ENCODE measurements around the gene RTL1. TPM values are rescaled to one million over a fixed set of nuclear protein-coding genes. Genes with fewer than 3 reads are reported as not detected.

RTL1 gene
- total RNA-seq, 4 donors from 2014 or later: not detected

- no peaks in the 10 kb centered on the region for H3K36me3 ChIP-seq
- no peak for TF ChIP-seq POLR2A (IDR thresholded peaks at IDR 0.05)
- TF ChIP-seq CTCF (IDR thresholded peaks at IDR 0.05): no peak
- no peak overlapping the region for H3K27ac ChIP-seq
- peaks cover 0 to 8% (median 0%) of the 10 kb centered on the region in 4 donors for H3K4me1 ChIP-seq
- no peak overlapping the region for H3K4me3 ChIP-seq
- no peak for DNase-seq
- H3K9me3 ChIP-seq: no peaks in the 10 kb centered on the region
- H3K27me3 ChIP-seq: no peaks in the 10 kb centered on the region
Measured at GRCh38 chr14:100905166-100905565, 1.6 kb upstream of the RTL1 start.

GRCh38 chr14:100904307-100905087 lies 975 bp upstream of the RTL1 start:
- H3K9me3 ChIP-seq: no peaks in the 10 kb centered on the region
- no peak overlapping the region for H3K27ac ChIP-seq
- H3K4me3 ChIP-seq: no peak overlapping the region
- no peaks in the 10 kb centered on the region for H3K36me3 ChIP-seq
- no peaks in the 10 kb centered on the region for H3K27me3 ChIP-seq
- DNase-seq: no peak
- TF ChIP-seq POLR2A (IDR thresholded peaks at IDR 0.05): no peak
- no peak for TF ChIP-seq CTCF (IDR thresholded peaks at IDR 0.05)
- H3K4me1 ChIP-seq: peaks cover 0 to 13% (median 0%) of the 10 kb centered on the region in 4 donors

- H3K27me3 ChIP-seq: no peaks in the 10 kb centered on the region
- no peak overlapping the region for H3K27ac ChIP-seq
- DNase-seq: no peak
- H3K4me1 ChIP-seq: peaks cover 0 to 19% (median 0%) of the 10 kb centered on the region in 4 donors
- H3K4me3 ChIP-seq: no peak overlapping the region
- no peaks in the 10 kb centered on the region for H3K36me3 ChIP-seq
- TF ChIP-seq POLR2A (IDR thresholded peaks at IDR 0.05) (no peak), CTCF (IDR thresholded peaks at IDR 0.05) (no peak)
- H3K9me3 ChIP-seq: no peaks in the 10 kb centered on the region
Measured at GRCh38 chr14:100903134-100903468, 421 bp downstream of the RTL1 start.

- no peaks in the 10 kb centered on the region for H3K9me3 ChIP-seq
- H3K27ac ChIP-seq: no peak overlapping the region
- no peak for DNase-seq
- no peaks in the 10 kb centered on the region for H3K27me3 ChIP-seq
- H3K36me3 ChIP-seq: no peaks in the 10 kb centered on the region
- no peak overlapping the region for H3K4me3 ChIP-seq
- no peak for TF ChIP-seq POLR2A (IDR thresholded peaks at IDR 0.05)
- no peak for TF ChIP-seq CTCF (IDR thresholded peaks at IDR 0.05)
- H3K4me1 ChIP-seq: peaks cover 0 to 19% (median 0%) of the 10 kb centered on the region in 4 donors
Measured at GRCh38 chr14:100902295-100903133, 1.0 kb downstream of the RTL1 start.

GRCh38 chr14:100901391-100902183 lies 1.9 kb downstream of the RTL1 start:
- H3K4me3 ChIP-seq: no peak overlapping the region
- TF ChIP-seq POLR2A (IDR thresholded peaks at IDR 0.05) (no peak), CTCF (IDR thresholded peaks at IDR 0.05) (no peak)
- peaks cover 0 to 19% (median 0%) of the 10 kb centered on the region in 4 donors for H3K4me1 ChIP-seq
- DNase-seq: peak in 1 of 3 donors; percentile 32
- no peaks in the 10 kb centered on the region for H3K9me3 ChIP-seq
- no peaks in the 10 kb centered on the region for H3K36me3 ChIP-seq
- H3K27me3 ChIP-seq: no peaks in the 10 kb centered on the region
- H3K27ac ChIP-seq: no peak overlapping the region

All from Peyer's patch (tissue), 4 donors.